Spleen (tissue), 7 donors: ENCODE results near the gene SPTLC1.

ENCODE experiments used
- POLR2A ChIP-seq, 3 donors: fragments of 450-650 bp; IDR thresholded peaks; one replicate each; pipeline ENCODE4 v1.5.1; 2017; ENCODE audit warnings: antibody characterized with exemption in 3 of 3, mild to moderate bottlenecking in 1 of 3
- TF ChIP-seq, protein P1 (sequence below), 11 experiments: fragments of 200-600 bp in 7 of 11; fragments of 450-650 bp in 4 of 11; sonication (generic) in 4 of 11; IDR thresholded peaks in 8 of 11; conservative IDR thresholded peaks in 3 of 11; 1 replicate in 7 of 11; 2 replicates in 4 of 11; pipeline versions ENCODE4 v1.4.0 to v1.8.0; 2016 to 2021; ENCODE audit warnings: antibody characterized with exemption in 11 of 11, inconsistent platforms in 4 of 11, mild to moderate bottlenecking in 1 of 11
- donor health status: DM: no; HTN: no; CAD: no; lungs with moderate emphysema.
- donor health status: DM: no; HTN: no; CAD: no.
- donor health status: DM: no; HTN: no; CAD: no.

DNA sequence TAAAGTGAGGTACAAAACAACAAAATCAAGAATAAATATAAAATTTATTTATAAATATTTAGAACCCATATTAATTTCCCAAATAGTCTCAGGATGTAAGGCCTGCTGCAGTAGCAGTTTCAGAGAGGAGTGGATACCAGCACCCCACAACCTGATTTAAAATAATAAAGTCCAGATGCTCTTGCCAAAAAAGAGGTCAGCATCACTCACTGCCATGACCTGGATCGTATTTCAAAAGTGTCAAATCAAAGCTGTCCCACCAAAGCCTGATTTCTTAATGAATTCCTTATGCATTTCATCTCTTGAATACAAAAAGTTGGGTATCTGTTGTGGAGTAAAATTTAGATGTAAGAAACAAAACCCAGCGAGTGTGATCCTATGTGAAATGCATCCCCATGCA, 107.2 kb downstream of the SPTLC1 start:
- TF ChIP-seq, protein P1, sequence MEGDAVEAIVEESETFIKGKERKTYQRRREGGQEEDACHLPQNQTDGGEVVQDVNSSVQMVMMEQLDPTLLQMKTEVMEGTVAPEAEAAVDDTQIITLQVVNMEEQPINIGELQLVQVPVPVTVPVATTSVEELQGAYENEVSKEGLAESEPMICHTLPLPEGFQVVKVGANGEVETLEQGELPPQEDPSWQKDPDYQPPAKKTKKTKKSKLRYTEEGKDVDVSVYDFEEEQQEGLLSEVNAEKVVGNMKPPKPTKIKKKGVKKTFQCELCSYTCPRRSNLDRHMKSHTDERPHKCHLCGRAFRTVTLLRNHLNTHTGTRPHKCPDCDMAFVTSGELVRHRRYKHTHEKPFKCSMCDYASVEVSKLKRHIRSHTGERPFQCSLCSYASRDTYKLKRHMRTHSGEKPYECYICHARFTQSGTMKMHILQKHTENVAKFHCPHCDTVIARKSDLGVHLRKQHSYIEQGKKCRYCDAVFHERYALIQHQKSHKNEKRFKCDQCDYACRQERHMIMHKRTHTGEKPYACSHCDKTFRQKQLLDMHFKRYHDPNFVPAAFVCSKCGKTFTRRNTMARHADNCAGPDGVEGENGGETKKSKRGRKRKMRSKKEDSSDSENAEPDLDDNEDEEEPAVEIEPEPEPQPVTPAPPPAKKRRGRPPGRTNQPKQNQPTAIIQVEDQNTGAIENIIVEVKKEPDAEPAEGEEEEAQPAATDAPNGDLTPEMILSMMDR (IDR thresholded peaks at IDR 0.05 in 8 of 11, conservative IDR thresholded peaks at IDR 0.05 in 3 of 11): no peak
- no peak for TF ChIP-seq POLR2A (IDR thresholded peaks at IDR 0.05)
